ENCODE measurements around the gene CKS2. TPM values are rescaled to one million over a fixed set of nuclear protein-coding genes. Genes with fewer than 3 reads are reported as not detected.

CKS2 gene
- total and polyA plus RNA-seq, 2 of the 4 experiments (the other 2 are of a cell fraction): 192 to 261 TPM

GRCh38 chr9:89311346-89312221, 589 bp downstream of the CKS2 start:
- Histone ChIP-seq H3K14ac (replicated peaks; ENCODE audit: low read depth, low read length) (peak overlapping the region; percentile 12), H2BK20ac (ENCODE audit: low read depth, low read length) (no peak overlapping the region), H3K4me1 (ENCODE audit: control insufficient read depth, insufficient read depth, low read length) (peaks cover 3% of the 10 kb centered on the region), H3K9ac (ENCODE audit: low read depth, low read length) (peak overlapping the region; percentile 87), H3K23ac (ENCODE audit: low read depth, low read length) (peak overlapping the region; percentile 93), H2AFZ (replicated peaks; ENCODE audit: low read length, poor library complexity) (peak overlapping the region; percentile 95), H3K4ac (ENCODE audit: low read depth, low read length) (peak overlapping the region; percentile 66), H3K9me3 (ENCODE audit: control insufficient read depth, insufficient read depth, low read length) (no peaks in the 10 kb centered on the region), H3K4me3 (ENCODE audit: insufficient read depth, low read depth, low read length) (peak overlapping the region; percentile 57), H3K27ac (ENCODE audit: insufficient read depth, low read length) (peak overlapping the region; percentile 77), H4K20me1 (ENCODE audit: insufficient read depth, low read length) (no peaks in the 10 kb centered on the region; the same call in 1 of the 2 replicates), H2AK5ac (ENCODE audit: low read depth, low read length) (peak overlapping the region; percentile 53; the same call in 1 of the 2 replicates), H4K8ac (ENCODE audit: low read depth in 2 of 2, low read length in 2 of 2) (peak overlapping the region; percentile 27 to 66; a peak in 2 of 4 replicates), H3K36me3 (ENCODE audit: control insufficient read depth, insufficient read depth, low read length) (no peaks in the 10 kb centered on the region; the same call in 1 of the 2 replicates), H2BK5ac (ENCODE audit: low read depth, low read length, poor library complexity, severe bottlenecking) (peak overlapping the region; percentile 86), H3K4me2 (ENCODE audit: low read depth, low read length) (peak overlapping the region; percentile 100), H3K56ac (ENCODE audit: extremely low read depth, insufficient read depth, low read length) (peak overlapping the region; percentile 90), H3K9me1 (ENCODE audit: insufficient read depth, low read length) (no peaks in the 10 kb centered on the region; the same call in 1 of the 2 replicates), H3K27me3 (ENCODE audit: control insufficient read depth, insufficient read depth, low read length) (no peaks in the 10 kb centered on the region), H2BK120ac (ENCODE audit: low read depth, low read length) (peak overlapping the region; percentile 17; the same call in 1 of the 2 replicates), H2AK9ac (replicated peaks; ENCODE audit: low read depth, low read length, poor library complexity) (peak overlapping the region; percentile 66), H4K5ac (ENCODE audit: low read depth, low read length) (no peak overlapping the region; the same call in 1 of the 2 replicates), H4K91ac (ENCODE audit: insufficient read depth, low read depth, low read length) (peak overlapping the region; percentile 39; the same call in 1 of the 2 replicates), H3K79me1 (ENCODE audit: low read depth in 1 of 2, low read length in 2 of 2) (peaks cover 4 to 10% of the 10 kb centered on the region in 2 experiments; a peak in 3 of 4 replicates), H2BK15ac (ENCODE audit: low read depth, low read length) (peak overlapping the region; percentile 45; the same call in 2 of the 3 replicates), H3K18ac (ENCODE audit: low read depth, low read length) (no peak overlapping the region)
- peak; percentile 1; the same call in 1 of the 2 replicates for ATAC-seq (ENCODE audit: low read depth)
- CTCF ChIA-PET: no interaction called here
- intact Hi-C loops (cut with micrococcal nuclease): loop anchor here (1.0 to 10.0 kb wide), 8 partner anchors 131 to 1597 kb away; no protein-coding TSS in a partner anchor
- POLR2A ChIA-PET (ENCODE audit: unreplicated experiment): no interaction called here
- 0% methylated on average over 14 of the region's 54 CpGs; no CpG with 5 or more reads in 1 of the 2 experiments for WGBS, 2 experiments (ENCODE audit: extremely low coverage in 2 of 2, insufficient read length in 1 of 2)
- BruUV-seq (replicated peaks): no TSS peak
- in situ Hi-C loops (cut with MboI; ENCODE audit: low sequenced_read_pairs): no loop called here
- no peak for DNase-seq
- dilution Hi-C loops (cut with HindIII; ENCODE audit: low sequenced_read_pairs, unreplicated experiment): no loop called here
- TF ChIP-seq POLR2A (IDR thresholded peaks at IDR 0.05; ENCODE audit: low read depth, low read length) (no peak), FOS (IDR thresholded peaks at IDR 0.05; ENCODE audit: low read depth, low read length) (no peak), RAD21 (IDR thresholded peaks at IDR 0.05; ENCODE audit: low read length) (no peak), CHD1 (IDR thresholded peaks at IDR 0.05; ENCODE audit: low read depth, low read length) (peak; percentile 71; the same call in 1 of the 2 replicates)

Measured in IMR-90 (cell line).